Neural cell (in vitro differentiated cells): ENCODE results near the gene NUDT19. TPM values are rescaled to one million over a fixed set of nuclear protein-coding genes. Genes with fewer than 3 reads are reported as not detected.
"Not testable (repeated sequence)": the region's sequence is repeated elsewhere in the genome, so short reads cannot be mapped to it uniquely, and the experiment has no call there.

Experiments used
- H2AFZ ChIP-seq: fragments of 200-600, 300-800 bp; sonication (generic), shearing (Covaris generic); 2 replicates; pipeline ENCODE4 v1.6.0; 2014; ENCODE audit warnings: low read depth, mild to moderate bottlenecking, antibody characterized with exemption, low read length, moderate library complexity
- H3F3A ChIP-seq: fragments of 200-600 bp; shearing (Covaris generic); 2 replicates; pipeline ENCODE4 v1.6.1; 2016; ENCODE audit warnings: mild to moderate bottlenecking, moderate library complexity, mixed read lengths, antibody characterized with exemption, low read length; ENCODE audit not compliant: insufficient read depth, poor library complexity, severe bottlenecking
- H3K27ac ChIP-seq: fragments of 200-600, 300-800 bp; sonication (generic), shearing (Covaris generic); 2 replicates; pipeline ENCODE4 v1.5.1; 2014; ENCODE audit warnings: mild to moderate bottlenecking, low read length, moderate library complexity
- H3K27me3 ChIP-seq: fragments of 300-800, 200-600 bp; sonication (generic), shearing (Covaris generic); 2 replicates; pipeline ENCODE4 v1.6.0; 2014; ENCODE audit warnings: mild to moderate bottlenecking, low read depth, low read length, moderate library complexity; ENCODE audit not compliant: insufficient read depth
- H3K36me3 ChIP-seq: fragments of 300-800, 200-600 bp; sonication (generic), shearing (Covaris generic); 2 replicates; pipeline ENCODE4 v1.5.1; 2014; ENCODE audit warnings: mild to moderate bottlenecking, antibody characterized with exemption, low read length, moderate library complexity; ENCODE audit not compliant: insufficient read depth
- H3K4me2 ChIP-seq: fragments of 300-800, 200-600 bp; sonication (generic), shearing (Covaris generic); 2 replicates; pipeline ENCODE4 v1.6.0; 2014; ENCODE audit warnings: mild to moderate bottlenecking, low read length
- H3K4me3 ChIP-seq: fragments of 300-800, 200-600 bp; sonication (generic), shearing (Covaris generic); 2 replicates; pipeline ENCODE4 v1.5.1; 2014; ENCODE audit warnings: mild to moderate bottlenecking, low read length, moderate library complexity
- H3K79me2 ChIP-seq: fragments of 200-600 bp; shearing (Covaris generic); replicated peaks from 2 replicates; pipeline ENCODE4 v1.6.0; 2014; ENCODE audit warnings: mild to moderate bottlenecking, low read length, moderate library complexity; ENCODE audit not compliant: insufficient read depth
- H3K9ac ChIP-seq: fragments of 300-800, 200-600 bp; sonication (generic), shearing (Covaris generic); 2 replicates; pipeline ENCODE4 v1.6.1; 2016; ENCODE audit warnings: mild to moderate bottlenecking, low read length, mixed read lengths
- H3K9me2 ChIP-seq: fragments of 200-600 bp; shearing (Covaris generic); 2 replicates; pipeline ENCODE4 v1.6.1; 2016; ENCODE audit warnings: mild to moderate bottlenecking, low read length, mixed read lengths; ENCODE audit not compliant: insufficient read depth
- H3K9me3 ChIP-seq: fragments of 200-600, 300-800 bp; sonication (generic), shearing (Covaris generic); 2 replicates; pipeline ENCODE4 v1.6.1; 2016; ENCODE audit warnings: mild to moderate bottlenecking, mixed run types, low read length, moderate library complexity, mixed read lengths
- H4K20me1 ChIP-seq: fragments of 200-600 bp; shearing (Covaris generic); 2 replicates; pipeline ENCODE4 v1.6.1; 2016; ENCODE audit warnings: mild to moderate bottlenecking, mixed run types; ENCODE audit not compliant: insufficient read depth
- EP300 ChIP-seq: fragments of 450-650 bp; conservative IDR thresholded peaks from 2 replicates; pipeline ENCODE4 v1.6.1; 2014; ENCODE audit warnings: antibody characterized with exemption, mild to moderate bottlenecking, moderate library complexity; ENCODE audit not compliant: poor library complexity, severe bottlenecking
- polyA plus RNA-seq: library from polyadenylated mRNA; depleted of rRNA; stranded (reverse); fragments of >200 nt; gene quantifications from 2 replicates; pipeline ENCODE4 v1.2.3, GENCODE V29; 2014

Gene NUDT19
- polyA plus RNA-seq, 1 donor from 2014 or later, result 1.2 TPM

DNA sequence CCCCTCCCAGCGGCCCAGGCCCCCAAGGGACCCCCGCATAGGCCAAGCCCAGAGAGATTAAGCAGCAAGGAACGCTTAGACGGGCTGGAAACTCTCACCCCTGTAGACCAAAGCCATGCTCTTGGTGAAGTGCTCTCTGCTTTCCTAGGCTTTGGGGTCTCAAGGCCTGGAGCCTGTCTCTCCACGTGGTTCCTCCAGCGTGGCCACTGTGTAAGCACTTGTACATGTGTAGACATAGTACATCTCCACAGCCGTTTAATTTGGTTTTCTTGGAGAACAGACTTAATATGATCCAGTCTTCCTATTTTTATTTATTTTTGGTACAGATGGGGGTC, 1.1 kb downstream of the NUDT19 start:
- no peak overlapping the region for H3K27ac ChIP-seq
- TF ChIP-seq EP300, result no peak

DNA sequence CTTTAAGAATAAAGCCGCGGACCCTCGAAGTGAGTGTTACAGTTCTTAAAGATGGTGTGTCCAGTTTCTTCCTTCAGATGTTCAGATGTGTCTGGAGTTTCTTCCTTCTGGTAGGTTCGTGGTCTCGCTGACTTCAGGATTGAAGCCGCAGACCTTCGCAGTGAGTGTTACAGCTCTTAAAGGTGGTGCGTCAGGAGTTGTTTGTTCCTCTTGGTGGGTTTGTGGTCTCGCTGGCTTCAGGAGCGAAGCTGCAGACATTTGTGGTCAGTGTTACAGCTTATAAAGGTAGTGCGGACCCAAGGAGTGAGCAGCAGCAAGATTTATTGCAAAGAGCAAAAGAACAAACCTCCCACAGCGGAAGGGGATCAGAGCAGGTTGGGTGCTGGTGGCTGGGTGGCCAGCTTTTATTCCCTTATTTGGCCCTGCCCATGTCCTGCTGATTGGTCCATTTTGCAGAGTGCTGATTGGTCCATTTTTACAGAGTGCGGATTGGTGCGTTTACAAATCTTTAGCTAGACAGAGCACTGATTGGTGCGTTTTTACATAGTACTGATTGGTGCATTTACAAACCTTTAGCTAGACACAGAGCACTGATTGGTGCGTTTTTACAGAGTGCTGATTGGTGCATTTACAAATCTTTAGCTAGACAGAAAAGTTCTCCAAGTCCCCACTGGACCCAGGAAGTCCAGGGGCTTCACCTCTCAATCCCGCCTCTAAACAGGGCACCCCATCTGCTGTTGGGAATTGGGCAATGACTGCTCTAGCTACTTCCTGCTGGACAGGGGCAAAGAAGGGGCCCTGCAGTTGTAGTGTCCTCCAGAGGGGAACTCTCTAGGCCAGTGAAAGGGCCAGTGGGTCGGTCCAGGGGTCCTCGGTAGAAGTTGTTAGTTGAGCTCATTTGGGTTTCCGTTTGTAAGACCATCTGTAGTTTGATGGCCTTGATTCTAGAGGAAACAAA, 1.8 kb downstream of the NUDT19 start:
- H3K4me3 ChIP-seq, result peak overlapping the region; percentile 61
- H3F3A ChIP-seq, H3K9ac ChIP-seq, H4K20me1 ChIP-seq, H3K79me2 ChIP-seq, H3K36me3 ChIP-seq, H3K9me3 ChIP-seq, H3K4me2 ChIP-seq, H3K9me2 ChIP-seq, H2AFZ ChIP-seq, H3K27me3 ChIP-seq, H3K27ac ChIP-seq: not testable (repeated sequence)

More for the DNA sequence above, 1.1 kb downstream of the NUDT19 start:
- Histone ChIP-seq H3K9ac (no peak overlapping the region), H3K9me3 (no peaks in the 10 kb centered on the region), H3F3A (no peaks in the 10 kb centered on the region), H4K20me1 (no peaks in the 10 kb centered on the region), H3K36me3 (no peaks in the 10 kb centered on the region), H3K27me3 (no peaks in the 10 kb centered on the region), H2AFZ (no peak overlapping the region), H3K4me2 (no peak overlapping the region), H3K9me2 (no peaks in the 10 kb centered on the region), H3K79me2 (no peaks in the 10 kb centered on the region), H3K4me3 (peak overlapping the region; percentile 61)

DNA sequence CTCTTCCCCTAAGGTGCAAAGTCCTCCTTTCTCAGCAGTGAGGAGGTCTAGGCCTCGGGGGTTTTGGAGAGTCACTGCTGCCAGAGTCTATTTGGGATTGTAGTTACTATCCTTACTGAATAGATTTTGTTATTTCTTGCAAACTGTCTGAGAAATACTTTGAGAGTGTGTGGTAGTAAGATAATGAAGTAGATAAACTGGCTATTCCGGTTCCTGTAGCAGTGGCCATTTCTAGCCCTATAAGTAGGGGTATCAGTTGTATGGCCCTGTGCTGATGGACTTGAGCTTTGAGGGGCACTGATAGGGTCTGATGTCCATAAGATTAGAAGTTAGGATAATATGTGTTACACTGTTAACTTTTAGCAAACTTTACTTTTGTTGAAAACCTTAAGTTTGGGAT, 2.7 kb downstream of the NUDT19 start:
- H3K9me2 ChIP-seq, H3K27ac ChIP-seq, H3K4me3 ChIP-seq, H3K27me3 ChIP-seq, H3K4me2 ChIP-seq, H3F3A ChIP-seq, H3K9ac ChIP-seq, H4K20me1 ChIP-seq, H3K79me2 ChIP-seq, H2AFZ ChIP-seq, H3K9me3 ChIP-seq, H3K36me3 ChIP-seq: not testable (repeated sequence)

DNA sequence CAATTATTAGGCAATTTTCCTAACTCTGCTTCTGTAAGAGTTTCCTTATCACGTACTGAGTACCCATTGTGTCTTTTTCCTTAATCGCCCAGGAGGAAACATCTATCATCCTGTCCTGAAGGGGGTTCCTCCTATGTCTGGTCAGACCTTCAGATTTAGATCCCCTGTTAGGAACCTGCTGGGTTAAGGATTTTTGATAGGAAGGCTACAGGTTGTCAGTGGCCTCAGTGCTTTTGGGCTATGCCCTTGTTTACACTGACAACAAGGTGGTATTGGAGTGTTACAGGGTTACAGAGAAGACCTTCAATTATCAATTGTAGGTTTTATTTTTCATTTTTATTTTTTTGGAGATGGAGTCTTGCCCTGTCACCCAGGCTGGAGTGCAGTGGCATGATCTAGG, 3.2 kb downstream of the NUDT19 start:
- H2AFZ ChIP-seq, H3K4me3 ChIP-seq, H3K9me3 ChIP-seq, H4K20me1 ChIP-seq, H3K9ac ChIP-seq, H3K27ac ChIP-seq, H3K4me2 ChIP-seq, H3K9me2 ChIP-seq, H3K36me3 ChIP-seq, H3K27me3 ChIP-seq, H3K79me2 ChIP-seq, H3F3A ChIP-seq: not testable (repeated sequence)

DNA sequence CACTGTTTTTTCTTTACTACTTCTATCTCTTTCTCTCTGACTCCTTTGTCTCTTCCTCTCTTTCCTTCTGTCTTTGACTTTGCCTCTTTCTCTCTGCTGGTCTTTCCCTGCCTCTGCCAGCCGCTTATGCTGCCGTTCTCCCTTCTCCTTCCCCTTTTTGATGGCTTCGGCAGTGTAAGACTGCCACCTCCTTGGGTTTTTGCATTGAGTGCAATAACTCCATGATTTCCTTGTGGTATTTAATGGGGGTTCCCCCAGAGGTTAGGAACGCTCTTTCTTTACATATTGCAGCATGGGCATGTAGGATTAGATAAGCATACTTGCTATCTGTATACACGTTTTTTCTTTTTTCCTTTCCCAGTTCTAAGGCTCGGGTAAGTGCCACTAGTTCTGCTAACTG, 3.9 kb downstream of the NUDT19 start:
- not testable (repeated sequence) for H3K27me3 ChIP-seq, H3K9me3 ChIP-seq, H4K20me1 ChIP-seq, H3K4me2 ChIP-seq, H3K27ac ChIP-seq, H3K79me2 ChIP-seq, H3K9me2 ChIP-seq, H3K4me3 ChIP-seq, H2AFZ ChIP-seq, H3K9ac ChIP-seq, H3K36me3 ChIP-seq, H3F3A ChIP-seq

DNA sequence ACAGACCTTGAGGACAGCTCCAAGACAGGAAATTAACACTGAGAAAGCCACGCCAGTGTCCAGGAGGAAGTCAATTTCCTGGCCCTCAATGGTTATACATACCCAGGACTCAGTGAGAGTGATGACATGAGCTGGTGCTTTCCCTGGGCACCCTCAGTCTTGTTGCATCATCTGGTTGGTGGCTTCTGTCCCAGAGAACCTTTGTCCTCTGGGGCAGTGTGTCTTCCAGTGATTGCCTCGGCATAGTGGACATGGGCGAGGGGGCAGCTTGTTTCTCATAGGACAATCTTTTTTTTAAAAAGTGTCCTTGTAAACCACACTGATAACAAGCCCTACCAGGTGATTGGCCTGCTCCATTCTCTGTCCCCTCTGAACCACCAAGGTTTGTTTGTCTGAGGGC, 5.2 kb downstream of the NUDT19 start:
- H3K79me2 ChIP-seq, H3K9ac ChIP-seq, H3K27me3 ChIP-seq, H3K4me2 ChIP-seq, H3K36me3 ChIP-seq, H3K9me2 ChIP-seq, H3F3A ChIP-seq, H3K4me3 ChIP-seq, H3K9me3 ChIP-seq, H3K27ac ChIP-seq, H4K20me1 ChIP-seq, H2AFZ ChIP-seq: not testable (repeated sequence)

DNA sequence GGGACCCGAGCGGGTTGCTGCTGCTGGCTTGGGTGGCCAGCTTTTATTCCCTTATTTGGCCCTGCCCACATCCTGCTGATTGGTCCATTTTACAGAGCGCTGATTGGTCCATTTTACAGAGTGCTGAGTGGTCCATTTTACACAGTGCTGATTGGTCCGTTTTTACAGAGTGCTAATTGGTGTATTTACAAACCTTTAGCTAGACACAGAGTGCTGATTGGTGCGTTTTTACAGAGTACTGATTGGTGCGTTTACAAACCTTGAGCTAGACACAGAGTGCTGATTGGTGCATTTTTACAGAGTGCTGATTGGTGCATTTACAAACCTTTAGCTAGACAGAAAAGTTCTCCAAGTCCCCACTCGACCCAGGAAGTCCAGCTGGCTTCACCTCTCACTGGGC, 8.5 kb downstream of the NUDT19 start:
- H3K79me2 ChIP-seq, H3K36me3 ChIP-seq, H3K4me3 ChIP-seq: not testable (repeated sequence)

More for the DNA sequence above, 8.5 kb downstream of the NUDT19 start:
- not testable (repeated sequence) for H3K27me3 ChIP-seq, H2AFZ ChIP-seq, H3K9ac ChIP-seq, H4K20me1 ChIP-seq, H3K9me3 ChIP-seq, H3F3A ChIP-seq, H3K4me2 ChIP-seq, H3K27ac ChIP-seq, H3K9me2 ChIP-seq
